H1 (cell line): ENCODE data around the gene SYP. TPM values are rescaled to one million over a fixed set of nuclear protein-coding genes. Genes with fewer than 3 reads are reported as not detected.

Source experiments
- CTCF ChIA-PET: fragments of 300-600 bp; sonication (Branson Sonifier 250); formaldehyde crosslinking; loops from one replicate; lab custom pipeline; 2021; ENCODE audit not compliant: partially characterized antibody; lab: Charles Lee
- POLR2A ChIA-PET: fragments of 300-600 bp; sonication (Branson Sonifier 250); formaldehyde crosslinking; loops from one replicate; lab custom pipeline; 2021; ENCODE audit warnings: inconsistent platforms; ENCODE audit not compliant: partially characterized antibody; lab: Charles Lee
- DNase-seq, 2 experiments: peaks; one replicate each; pipeline versions ENCODE4 v3.0.0 to v3.0.0-alpha.2; 2010 to 2022; ENCODE audit warnings: low spot score in 2 of 2, low read depth in 1 of 2, mixed read lengths in 1 of 2
- FAIRE-seq: peaks from 2 replicates; lab custom pipeline; 2011; peaks lifted over from hg19 to GRCh38; lab: Jason Lieb, UNC
- H2AFZ ChIP-seq: 2 replicates; pipeline ENCODE4 v1.8.1; 2012; ENCODE audit warnings: low read length, inconsistent platforms
- H2AK5ac ChIP-seq: 2 replicates; pipeline ENCODE4 v1.6.1; 2013; ENCODE audit warnings: low read depth, low read length
- H2BK120ac ChIP-seq: replicated peaks from 2 replicates; pipeline ENCODE3; 2013; ENCODE audit warnings: low read depth, low read length, inconsistent platforms
- H2BK12ac ChIP-seq: 2 replicates; pipeline ENCODE4 v1.6.1; 2013; ENCODE audit warnings: low read depth, low read length
- H2BK15ac ChIP-seq: 2 replicates; pipeline ENCODE4 v1.6.1; 2013; ENCODE audit warnings: low read length
- H2BK20ac ChIP-seq: 2 replicates; pipeline ENCODE4 v1.6.1; 2013; ENCODE audit warnings: low read length
- H2BK5ac ChIP-seq: 2 replicates; pipeline ENCODE4 v1.6.1; 2013; ENCODE audit warnings: low read depth, low read length
- H3K14ac ChIP-seq: 2 replicates; pipeline ENCODE4 v1.6.1; 2013; ENCODE audit warnings: inconsistent platforms; ENCODE audit not compliant: insufficient read length
- H3K18ac ChIP-seq: 2 replicates; pipeline ENCODE4 v1.6.1; 2013; ENCODE audit warnings: low read length; ENCODE audit errors: extremely low read depth
- H3K23ac ChIP-seq: 2 replicates; pipeline ENCODE4 v1.6.1; 2013; ENCODE audit warnings: inconsistent platforms; ENCODE audit not compliant: insufficient read length
- H3K23me2 ChIP-seq: 2 replicates; pipeline ENCODE4 v1.6.1; 2013; ENCODE audit warnings: low read depth, low read length
- H3K27ac ChIP-seq: 2 replicates; pipeline ENCODE4 v1.6.1; 2011; ENCODE audit warnings: low read depth, low read length, inconsistent platforms
- H3K27me3 ChIP-seq, 4 experiments: replicated peaks in 1 of 4; 1 replicate in 1 of 4; 2 replicates in 3 of 4; pipeline versions ENCODE4 v1.6.1 to v1.8.1; 2011 to 2013; ENCODE audit warnings: low read length in 3 of 4, mild to moderate bottlenecking in 3 of 4, inconsistent platforms in 2 of 4, mixed read lengths in 2 of 4, moderate library complexity in 1 of 4; ENCODE audit not compliant: control insufficient read depth in 3 of 4, insufficient read depth in 3 of 4; ENCODE audit errors: extremely low read depth in 1 of 4
- H3K36me3 ChIP-seq, 4 experiments: 2 replicates each; pipeline versions ENCODE4 v1.6.1 to v1.8.1; 2011 to 2013; ENCODE audit warnings: mild to moderate bottlenecking in 4 of 4, low read length in 3 of 4, moderate library complexity in 2 of 4, control low read depth in 1 of 4, inconsistent platforms in 1 of 4; ENCODE audit not compliant: insufficient read depth in 4 of 4, control insufficient read depth in 2 of 4
- H3K4ac ChIP-seq: replicated peaks from 2 replicates; pipeline ENCODE3; 2013; ENCODE audit warnings: low read length, low read depth, mixed read lengths, inconsistent platforms; ENCODE audit not compliant: insufficient read length
- H3K4me1 ChIP-seq, 4 experiments: replicated peaks in 1 of 4; 1 replicate in 1 of 4; 2 replicates in 3 of 4; pipeline versions ENCODE4 v1.6.1 to v1.8.1; 2011 to 2013; ENCODE audit warnings: low read length in 3 of 4, inconsistent platforms in 2 of 4, mixed read lengths in 1 of 4; ENCODE audit not compliant: insufficient read depth in 4 of 4, control insufficient read depth in 3 of 4
- H3K4me2 ChIP-seq, 2 experiments: 2 replicates each; pipeline versions ENCODE4 v1.6.1 to v1.8.1; 2011 to 2013; ENCODE audit warnings: low read depth in 2 of 2, low read length in 2 of 2, control low read depth in 1 of 2, inconsistent platforms in 1 of 2, mild to moderate bottlenecking in 1 of 2; ENCODE audit not compliant: insufficient read depth in 1 of 2
- H3K4me3 ChIP-seq, 4 experiments: fragments of 200-600, 300-600 bp in 1 of 4; sonication (generic), shearing (Covaris generic), sonication (Bioruptor Twin) in 1 of 4; 2 replicates each; pipeline versions ENCODE4 v1.5.1 to v1.8.1; 2011 to 2016; ENCODE audit warnings: low read length in 4 of 4, low read depth in 3 of 4, control low read depth in 2 of 4, inconsistent platforms in 2 of 4, mild to moderate bottlenecking in 2 of 4, mixed read lengths in 1 of 4, moderate library complexity in 1 of 4; ENCODE audit not compliant: insufficient read depth in 2 of 4; ENCODE audit errors: extremely low read depth in 1 of 4
- H3K56ac ChIP-seq: replicated peaks from 2 replicates; pipeline ENCODE3; 2013; ENCODE audit warnings: low read depth, mild to moderate bottlenecking, mixed read lengths, low read length, inconsistent platforms; ENCODE audit not compliant: insufficient read length
- H3K79me1 ChIP-seq: 2 replicates; pipeline ENCODE4 v1.6.1; 2013; ENCODE audit warnings: low read depth, low read length, control low read depth
- H3K79me2 ChIP-seq, 2 experiments: 2 replicates each; pipeline versions ENCODE4 v1.6.1 to v1.8.1; 2012 to 2013; ENCODE audit warnings: low read length in 2 of 2, mild to moderate bottlenecking in 2 of 2, inconsistent platforms in 1 of 2; ENCODE audit not compliant: insufficient read depth in 2 of 2, control insufficient read depth in 1 of 2
- H3K9ac ChIP-seq, 4 experiments: replicated peaks in 1 of 4; 1 replicate in 1 of 4; 2 replicates in 3 of 4; pipeline versions ENCODE4 v1.6.1 to v1.8.1; 2011 to 2013; ENCODE audit warnings: low read depth in 3 of 4, low read length in 3 of 4, control low read depth in 2 of 4, mild to moderate bottlenecking in 2 of 4, moderate library complexity in 2 of 4, inconsistent platforms in 1 of 4; ENCODE audit errors: extremely low read depth in 1 of 4
- H3K9me3 ChIP-seq, 2 experiments: 2 replicates each; pipeline versions ENCODE4 v1.6.1 to v1.8.1; 2012 to 2013; ENCODE audit warnings: mild to moderate bottlenecking in 2 of 2, moderate library complexity in 2 of 2, control low read depth in 1 of 2, inconsistent platforms in 1 of 2, low read depth in 1 of 2, low read length in 1 of 2, mixed read lengths in 1 of 2; ENCODE audit not compliant: insufficient read depth in 2 of 2
- H4K20me1 ChIP-seq, 2 experiments: replicated peaks in 1 of 2; 2 replicates each; pipeline versions ENCODE3 to v1.8.1; 2011 to 2013; ENCODE audit warnings: inconsistent platforms in 2 of 2, low read length in 2 of 2, mild to moderate bottlenecking in 1 of 2; ENCODE audit not compliant: insufficient read depth in 2 of 2, control insufficient read depth in 1 of 2
- H4K5ac ChIP-seq: 2 replicates; pipeline ENCODE4 v1.6.1; 2013; ENCODE audit warnings: low read length, low read depth, mixed read lengths, inconsistent platforms; ENCODE audit not compliant: insufficient read length
- H4K8ac ChIP-seq: 2 replicates; pipeline ENCODE4 v1.8.0; 2013; ENCODE audit warnings: mild to moderate bottlenecking, moderate library complexity, low read length, inconsistent platforms; ENCODE audit not compliant: insufficient read depth; ENCODE audit errors: extremely low read depth
- H4K91ac ChIP-seq: replicated peaks from 2 replicates; pipeline ENCODE3; 2013; ENCODE audit warnings: low read length, mixed read lengths, inconsistent platforms; ENCODE audit not compliant: insufficient read length
- ASH2L ChIP-seq: fragments of 200-600, 300-600 bp; sonication (generic); IDR thresholded peaks from one replicate; pipeline ENCODE4 v1.7.1; 2017; ENCODE audit warnings: low read length
- HDAC6 ChIP-seq: IDR thresholded peaks from one replicate; pipeline ENCODE4 v1.7.1; 2012; ENCODE audit warnings: low read depth, mild to moderate bottlenecking, inconsistent platforms, low read length, moderate library complexity
- JUND ChIP-seq: IDR thresholded peaks from 2 replicates; pipeline ENCODE4 v1.6.1; 2011; ENCODE audit warnings: mild to moderate bottlenecking, improper control_type of control experiment, low read length
- KDM1A ChIP-seq: fragments of 200-600, 300-600 bp; sonication (generic); IDR thresholded peaks from 2 replicates; pipeline ENCODE4 v1.7.1; 2016; ENCODE audit warnings: mild to moderate bottlenecking, low read length, borderline replicate concordance
- KDM4A ChIP-seq: IDR thresholded peaks from one replicate; pipeline ENCODE4 v1.7.1; 2012; ENCODE audit warnings: low read depth, mild to moderate bottlenecking, moderate library complexity, low read length, inconsistent platforms; ENCODE audit not compliant: severe bottlenecking
- RXRA ChIP-seq: IDR thresholded peaks from 2 replicates; pipeline ENCODE4 v1.6.1; 2011; ENCODE audit warnings: low read depth, mild to moderate bottlenecking, low read length, moderate library complexity; ENCODE audit not compliant: insufficient read depth
- SAP30 ChIP-seq: fragments of 300-600 bp; sonication (generic); IDR thresholded peaks from 2 replicates; pipeline ENCODE4 v1.7.1; 2012; ENCODE audit warnings: low read length, moderate library complexity, mild to moderate bottlenecking, inconsistent platforms; ENCODE audit not compliant: insufficient read depth, insufficient replicate concordance
- SIN3A ChIP-seq, 2 experiments: IDR thresholded peaks in 1 of 2; conservative IDR thresholded peaks in 1 of 2; 2 replicates each; pipeline ENCODE4 v1.6.1; 2011 to 2012; ENCODE audit warnings: low read length in 2 of 2, improper control_type of control experiment in 1 of 2, low read depth in 1 of 2, mild to moderate bottlenecking in 1 of 2
- TBP ChIP-seq: IDR thresholded peaks from 2 replicates; pipeline ENCODE4 v1.6.1; 2011; ENCODE audit warnings: low read depth, low read length, improper control_type of control experiment
- ZNF274 ChIP-seq: IDR thresholded peaks from 2 replicates; pipeline ENCODE4 v1.7.0; 2012; ENCODE audit warnings: low read length, borderline replicate concordance; ENCODE audit errors: extremely low read depth
- WGBS, 2 experiments: shearing (Covaris generic) in 1 of 2; methylation state at CpG; one replicate each; pipeline versions ENCODE4 v1.1.6 to v1.1.7; 2013 to 2015; ENCODE audit warnings: low lambda C conversion rate in 2 of 2, mixed read lengths in 2 of 2, inconsistent platforms in 1 of 2, low coverage in 1 of 2, missing lambda C conversion rate in 1 of 2; ENCODE audit not compliant: insufficient replicate concordance in 2 of 2, insufficient coverage in 1 of 2, insufficient read length in 1 of 2; ENCODE audit errors: extremely low coverage in 1 of 2, missing lambda C conversion rate in 1 of 2; 5-methylcytosine and 5-hydroxymethylcytosine counted together
- polyA plus RNA-seq, 7 experiments: library from polyadenylated mRNA; depleted of rRNA in 3 of 7; stranded (reverse) in 5 of 7; unstranded in 2 of 7; fragments of >200 nt in 5 of 7; fragments of 200-250 nt in 2 of 7; gene quantifications; 1 replicate in 5 of 7; 2 replicates in 1 of 7; 4 replicates in 1 of 7; pipeline versions ENCODE4 v1.2.1 to v1.2.3, GENCODE V29; 2011 to 2013; ENCODE audit warnings: missing spikeins in 2 of 7, mixed read lengths in 2 of 7
- total RNA-seq: library from RNA; stranded (reverse); fragmentation: NEBNext Ultra II Directional; extraction: Animal tissue kit (Norgen Biotek cat#: 25700); gene quantifications from 2 replicates; pipeline ENCODE4 v1.2.1, GENCODE V29; 2021

The SYP gene
- total and polyA plus RNA-seq, 2 of the 8 experiments (the other 6 are each of a cell fraction or from before 2014, with no cell fraction given) = 4.3 to 10.8 TPM

- H4K5ac ChIP-seq = no peak overlapping the region
- H2AK5ac ChIP-seq = no peak overlapping the region
- H3K4me1 ChIP-seq = no peaks in the 10 kb centered on the region
- H3K9me3 ChIP-seq = no peaks in the 10 kb centered on the region
- no peak overlapping the region for H3K18ac ChIP-seq
- ChIA-PET CTCF (no interaction called here), POLR2A (no interaction called here)
- no peaks in the 10 kb centered on the region; a peak in 1 of 8 replicates for H3K36me3 ChIP-seq
- no peaks in the 10 kb centered on the region for H3K79me2 ChIP-seq
- DNase-seq (no peak), FAIRE-seq (no peak)
- H3K4me3 ChIP-seq = no peak overlapping the region
- H4K8ac ChIP-seq = no peak overlapping the region
- no peaks in the 10 kb centered on the region for H3K79me1 ChIP-seq
- no peak overlapping the region for H3K23ac ChIP-seq
- H4K20me1 ChIP-seq = no peaks in the 10 kb centered on the region
- no peaks in the 10 kb centered on the region for H3K23me2 ChIP-seq
- H2BK20ac ChIP-seq = no peak overlapping the region
- no CpG with 5 or more reads among the region's 2 CpGs for WGBS, 2 experiments
- H2BK15ac ChIP-seq = no peak overlapping the region
- no peak overlapping the region for H2BK5ac ChIP-seq
- H3K9ac ChIP-seq = no peak overlapping the region
- no peak overlapping the region for H4K91ac ChIP-seq
- H2BK120ac ChIP-seq = no peak overlapping the region
- no peak overlapping the region for H3K4me2 ChIP-seq
- no peak overlapping the region for H3K56ac ChIP-seq
- no peak overlapping the region for H2AFZ ChIP-seq
- no peaks in the 10 kb centered on the region for H3K27me3 ChIP-seq
- no peak overlapping the region for H3K14ac ChIP-seq
- no peak overlapping the region for H3K4ac ChIP-seq
- H2BK12ac ChIP-seq = no peak overlapping the region
- H3K27ac ChIP-seq = no peak overlapping the region
- no peak for TF ChIP-seq KDM4A
- TF ChIP-seq KDM1A = no peak
- TF ChIP-seq ASH2L = no peak
- no peak for TF ChIP-seq HDAC6
- no peak for TF ChIP-seq ZNF274
- no peak for TF ChIP-seq RXRA
- no peak for TF ChIP-seq JUND
- no peak for TF ChIP-seq SAP30
- no peak for TF ChIP-seq SIN3A (conservative IDR thresholded peaks at IDR 0.05 in 1 of 2, IDR thresholded peaks at IDR 0.05 in 1 of 2; ENCODE audit: low read depth in 1 of 2, low read length in 2 of 2)
- TF ChIP-seq TBP = no peak
Measured at GRCh38 chrX:49244207-49244606, 44.2 kb upstream of the SYP start.
